ENCODE data around the gene MT1F.
"Not testable (repeated sequence)": the region's sequence is repeated elsewhere in the genome, so short reads cannot be mapped to it uniquely, and the experiment has no call there.

The MT1F gene

DNA sequence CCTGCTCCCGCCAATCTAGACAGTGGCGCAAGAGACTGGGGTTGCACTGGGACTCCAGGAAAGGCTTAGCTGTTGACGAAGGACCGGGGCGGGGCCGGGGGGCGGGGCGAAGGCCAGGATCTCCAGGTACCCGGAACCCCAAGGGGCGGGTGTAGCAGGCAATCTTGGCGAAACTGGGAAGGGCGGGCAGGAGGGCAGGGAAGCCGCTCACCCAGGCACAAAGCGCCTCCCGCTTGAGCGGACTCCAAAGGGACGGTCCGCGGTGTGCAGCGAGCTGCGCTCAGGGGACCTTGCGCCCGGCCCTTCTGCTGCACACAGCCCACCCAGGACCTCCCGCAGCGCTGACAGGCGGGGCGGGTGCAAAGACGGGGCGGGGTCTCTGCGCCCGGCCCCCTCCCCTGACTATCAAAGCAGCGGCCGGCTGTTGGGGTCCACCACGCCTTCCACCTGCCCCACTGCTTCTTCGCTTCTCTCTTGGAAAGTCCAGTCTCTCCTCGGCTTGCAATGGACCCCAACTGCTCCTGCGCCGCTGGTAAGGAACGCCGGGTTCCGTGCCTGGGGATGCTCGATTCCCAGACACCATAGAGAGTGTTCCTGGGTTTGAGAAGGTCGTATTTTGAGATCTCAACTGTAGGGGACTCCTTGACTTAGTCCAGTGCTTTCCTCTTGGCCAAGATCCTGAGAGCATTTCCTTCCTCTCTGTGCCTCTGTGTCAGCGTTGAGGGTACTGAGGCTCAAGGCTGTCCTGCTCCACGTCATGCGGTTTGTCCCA lies at the start of gene MT1F:
Gene MT1F, plus strand, starts transcription at position 405 of the 772 bp plus-strand sequence. Its CDS starts 100 bp downstream, at position 505.
- peak; percentile 60 for DNase-seq

DNA sequence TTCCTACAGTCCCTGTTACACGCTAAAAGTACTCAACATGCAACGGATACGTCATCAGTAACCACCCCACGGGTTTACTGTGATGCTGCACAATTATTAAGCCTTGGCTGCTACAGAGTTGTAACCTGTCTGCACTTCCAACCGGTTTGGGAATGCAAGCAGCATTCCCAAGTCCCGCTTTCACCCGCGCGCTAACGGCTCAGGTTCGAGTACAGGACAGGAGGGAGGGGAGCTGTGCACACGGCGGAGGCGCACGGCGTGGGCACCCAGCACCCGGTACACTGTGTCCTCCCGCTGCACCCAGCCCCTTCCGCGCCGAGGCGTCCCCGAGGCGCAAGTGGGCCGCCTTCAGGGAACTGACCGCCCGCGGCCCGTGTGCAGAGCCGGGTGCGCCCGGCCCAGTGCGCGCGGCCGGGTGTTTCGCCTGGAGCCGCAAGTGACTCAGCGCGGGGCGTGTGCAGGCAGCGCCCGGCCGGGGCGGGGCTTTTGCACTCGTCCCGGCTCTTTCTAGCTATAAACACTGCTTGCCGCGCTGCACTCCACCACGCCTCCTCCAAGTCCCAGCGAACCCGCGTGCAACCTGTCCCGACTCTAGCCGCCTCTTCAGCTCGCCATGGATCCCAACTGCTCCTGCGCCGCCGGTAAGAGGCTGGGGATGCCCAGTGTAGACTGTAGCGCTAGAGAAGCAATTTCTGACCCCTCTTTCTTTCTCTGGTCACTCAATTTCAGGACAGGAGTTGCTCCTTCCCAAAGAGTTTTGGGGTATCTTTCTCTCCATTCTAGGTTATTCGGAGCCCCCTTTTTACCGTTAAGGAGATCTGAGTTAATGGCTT lies 49.5 kb upstream of the MT1F start, which contains the start of gene MT2A:
Gene MT2A, plus strand, starts transcription at position 542 of the 833 bp plus-strand sequence. Its CDS starts 72 bp downstream, at position 614.
- peak; percentile 86 for DNase-seq

DNA sequence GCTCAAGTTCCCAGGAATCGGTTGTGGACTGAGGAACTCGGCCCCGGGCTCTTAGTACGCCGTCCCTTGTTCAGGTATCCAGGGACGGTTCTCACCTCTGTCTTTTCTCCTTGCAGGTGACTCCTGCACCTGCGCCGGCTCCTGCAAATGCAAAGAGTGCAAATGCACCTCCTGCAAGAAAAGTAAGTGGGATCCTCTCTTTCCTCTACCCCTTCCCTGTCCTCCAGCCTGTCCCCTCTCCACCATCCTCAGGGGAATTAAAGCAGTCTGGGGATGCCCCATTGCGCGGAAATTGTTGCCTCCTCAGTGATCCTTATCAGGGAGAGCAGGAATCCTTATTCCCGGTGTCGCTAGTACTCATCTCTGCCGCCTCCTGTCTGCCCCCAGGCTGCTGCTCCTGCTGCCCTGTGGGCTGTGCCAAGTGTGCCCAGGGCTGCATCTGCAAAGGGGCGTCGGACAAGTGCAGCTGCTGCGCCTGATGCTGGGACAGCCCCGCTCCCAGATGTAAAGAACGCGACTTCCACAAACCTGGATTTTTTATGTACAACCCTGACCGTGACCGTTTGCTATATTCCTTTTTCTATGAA lies 48.8 kb upstream of the MT1F start:
- DNase-seq, result no peak

DNA sequence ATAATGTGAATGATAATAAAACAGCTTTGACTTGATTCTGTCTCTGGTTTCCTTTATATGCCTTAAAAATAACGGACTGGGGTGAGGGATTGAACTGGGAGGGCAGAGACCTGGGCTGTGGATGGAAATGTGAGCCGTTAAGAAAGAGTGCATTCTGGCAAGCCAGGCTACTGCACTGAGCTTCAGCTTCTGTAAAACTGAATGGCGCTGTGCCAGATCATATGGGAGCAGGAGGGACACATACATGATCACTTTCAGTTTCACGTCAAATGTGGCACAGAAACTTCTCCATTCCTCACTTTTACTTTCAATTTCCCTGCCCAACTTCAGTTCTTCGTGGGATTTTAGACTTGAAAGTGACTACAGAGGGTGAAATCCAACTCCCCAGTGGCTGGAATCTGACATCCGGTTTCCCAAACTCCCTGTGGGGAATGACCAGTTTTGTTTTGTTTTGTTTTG lies 48.3 kb upstream of the MT1F start:
- peak; percentile 64 for DNase-seq

DNA sequence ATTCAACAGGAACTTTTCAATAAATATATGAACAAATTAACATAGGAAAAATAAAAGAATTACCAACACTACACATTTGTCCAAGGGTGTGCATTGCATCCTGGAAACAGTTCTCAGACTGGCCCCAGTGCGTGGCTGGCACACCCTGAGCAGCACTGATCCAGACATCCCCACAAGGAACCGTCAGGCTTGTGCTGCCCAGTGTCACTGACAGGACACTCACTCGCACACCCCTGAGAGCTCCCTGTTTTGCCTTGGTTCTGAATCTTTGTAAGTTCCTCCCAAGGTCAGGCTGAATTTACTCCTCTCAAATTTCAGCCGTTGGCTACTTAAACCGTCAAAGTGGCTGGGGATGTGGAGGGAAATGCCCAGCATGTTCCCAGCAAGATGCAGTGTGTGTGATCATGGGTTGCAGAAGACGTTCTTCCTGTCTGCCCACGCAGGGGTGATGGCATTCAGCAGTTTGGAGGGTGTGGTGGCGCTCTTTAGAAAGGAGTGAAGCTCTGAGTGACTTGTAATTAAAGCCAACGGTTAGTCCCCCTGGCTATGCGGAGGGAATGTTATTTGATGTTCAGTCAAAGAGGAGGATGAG lies 47.6 kb upstream of the MT1F start:
- DNase-seq, result peak; percentile 58

DNA sequence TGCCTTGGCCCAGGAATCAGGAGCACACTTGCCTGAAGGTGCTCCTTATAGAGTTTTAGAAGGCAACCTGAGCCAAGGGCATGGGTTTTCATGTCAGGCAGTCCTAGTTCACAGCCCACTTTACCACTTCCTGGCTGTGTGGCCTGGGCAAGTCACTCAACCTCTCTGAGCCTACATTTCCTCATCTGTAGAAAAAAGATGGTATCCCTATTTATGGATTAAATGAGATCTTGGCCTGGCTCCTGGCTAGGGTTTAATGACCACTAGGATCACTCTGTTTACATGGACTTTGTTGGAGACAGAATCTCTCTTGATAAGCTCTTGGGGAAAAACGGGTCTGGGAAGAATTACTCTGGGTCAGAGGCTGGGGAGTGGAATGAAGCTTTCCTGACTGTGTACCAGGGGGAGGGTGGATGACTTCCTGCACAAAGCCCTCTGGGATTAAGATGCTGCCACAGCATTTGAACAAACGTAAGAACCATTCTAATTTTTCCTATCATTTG lies 47.1 kb upstream of the MT1F start:
- no peak for DNase-seq

DNA sequence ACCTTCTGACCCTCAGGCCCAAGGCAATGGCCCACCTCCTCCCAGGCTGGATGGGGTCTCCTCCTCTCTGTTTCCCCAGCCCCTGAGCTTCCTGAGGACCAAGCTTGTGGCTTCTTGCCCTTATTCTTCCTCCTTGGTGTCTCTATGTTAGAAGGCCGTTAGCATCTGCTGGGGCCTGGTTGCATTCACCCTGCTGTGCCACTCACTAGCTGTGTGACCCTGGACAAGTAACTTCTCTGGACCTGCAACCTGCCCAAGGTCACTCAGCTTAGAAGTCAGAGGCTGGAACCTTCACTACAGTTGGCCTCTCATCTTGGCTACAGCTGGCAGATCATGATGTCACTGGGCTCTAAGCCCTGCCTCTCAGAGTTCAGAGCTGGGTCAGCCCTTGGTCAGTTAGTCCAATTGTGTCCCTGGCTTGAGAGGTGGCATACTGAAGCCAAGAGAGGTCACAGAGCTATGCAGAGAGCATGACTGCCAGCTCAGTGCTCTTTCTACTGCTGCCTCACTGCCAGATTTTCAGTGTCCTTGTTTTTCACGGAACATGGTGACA lies 46.4 kb upstream of the MT1F start:
- DNase-seq, result no peak

DNA sequence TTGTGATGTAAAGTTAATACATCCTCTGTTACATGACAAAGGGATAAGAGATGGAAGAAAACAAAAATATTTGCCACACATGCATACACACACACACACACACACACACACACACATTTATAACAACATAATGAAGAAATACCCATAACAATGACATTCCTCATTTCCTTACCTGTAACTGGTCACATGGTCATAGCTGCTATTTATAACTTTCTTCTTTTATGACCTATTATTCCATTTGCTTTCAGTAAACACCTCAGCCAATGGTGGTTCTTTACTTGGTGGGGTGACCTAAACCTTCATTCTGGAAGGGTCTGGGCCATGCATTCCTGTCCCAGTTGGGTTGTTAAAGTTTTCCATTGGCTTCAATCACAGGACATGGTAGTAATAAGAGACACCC lies 44.1 kb upstream of the MT1F start:
- no peak for DNase-seq

DNA sequence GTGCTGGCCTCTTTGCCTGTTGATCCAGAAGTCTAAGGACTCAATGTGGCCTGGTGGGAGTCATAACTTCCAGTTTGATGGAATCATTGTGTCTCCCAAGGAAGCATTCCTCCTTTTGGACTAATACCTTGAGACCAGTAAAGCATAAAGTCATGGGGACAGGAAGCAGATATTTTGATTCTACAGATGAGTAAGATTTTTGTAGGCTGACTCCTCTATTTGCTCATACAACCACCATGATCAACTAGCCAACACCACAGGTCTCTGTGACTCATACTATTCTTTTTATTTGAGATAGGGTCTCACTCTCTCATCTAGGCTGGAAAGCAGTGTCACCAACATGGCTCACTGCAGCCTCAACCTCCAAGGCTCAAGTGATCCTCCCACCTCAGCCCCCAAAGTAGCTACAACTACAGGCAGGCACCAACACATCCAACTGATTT lies 43.2 kb upstream of the MT1F start:
- no peak for DNase-seq

DNA sequence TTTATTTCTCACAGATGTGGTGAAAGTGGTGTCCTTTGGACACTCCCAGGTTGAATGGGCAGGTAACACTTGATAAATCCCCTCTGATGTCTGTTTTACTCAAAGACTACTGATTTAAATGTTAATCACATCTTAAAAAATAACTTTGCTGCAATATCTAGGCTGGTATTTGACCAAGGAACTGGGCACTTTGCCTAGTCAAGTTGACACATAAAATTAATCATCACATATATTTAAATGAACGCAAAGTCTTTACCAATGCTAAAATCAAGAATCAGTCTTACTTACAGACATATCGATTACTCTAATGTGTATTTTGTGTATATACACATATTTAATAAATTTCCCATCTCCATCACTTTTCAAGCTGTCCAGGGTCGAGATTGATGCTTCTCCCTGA lies 42.4 kb upstream of the MT1F start:
- DNase-seq, result no peak

DNA sequence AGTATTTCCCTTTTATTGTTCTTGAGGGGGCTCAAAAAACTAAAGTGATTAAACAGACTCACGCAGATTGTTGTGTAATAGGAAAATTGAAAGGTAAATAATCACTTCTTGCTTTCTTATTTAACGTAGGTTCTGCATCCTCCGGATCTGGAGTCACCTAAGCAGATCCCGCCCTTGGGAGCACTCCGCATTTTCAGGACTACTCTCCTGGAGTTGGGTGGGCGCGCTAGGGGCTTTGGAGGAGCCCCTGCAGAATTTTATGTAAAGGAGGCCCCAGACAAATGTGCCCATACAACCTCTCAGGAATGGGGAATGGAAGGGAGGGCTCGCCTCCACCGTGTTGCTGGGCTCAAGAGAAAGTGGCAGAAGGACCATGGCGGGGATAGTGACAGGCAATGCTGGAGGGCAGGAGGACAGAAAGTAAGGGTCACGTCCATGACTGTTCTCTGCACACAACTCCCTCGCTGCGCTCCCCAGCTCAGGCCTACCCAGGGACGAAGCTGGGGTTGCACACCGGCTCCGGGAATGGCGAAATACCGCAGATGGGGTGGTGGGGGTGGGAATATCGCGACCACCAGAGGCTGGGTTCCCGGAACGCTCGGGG lies 41.0 kb upstream of the MT1F start:
- no peak for DNase-seq

DNA sequence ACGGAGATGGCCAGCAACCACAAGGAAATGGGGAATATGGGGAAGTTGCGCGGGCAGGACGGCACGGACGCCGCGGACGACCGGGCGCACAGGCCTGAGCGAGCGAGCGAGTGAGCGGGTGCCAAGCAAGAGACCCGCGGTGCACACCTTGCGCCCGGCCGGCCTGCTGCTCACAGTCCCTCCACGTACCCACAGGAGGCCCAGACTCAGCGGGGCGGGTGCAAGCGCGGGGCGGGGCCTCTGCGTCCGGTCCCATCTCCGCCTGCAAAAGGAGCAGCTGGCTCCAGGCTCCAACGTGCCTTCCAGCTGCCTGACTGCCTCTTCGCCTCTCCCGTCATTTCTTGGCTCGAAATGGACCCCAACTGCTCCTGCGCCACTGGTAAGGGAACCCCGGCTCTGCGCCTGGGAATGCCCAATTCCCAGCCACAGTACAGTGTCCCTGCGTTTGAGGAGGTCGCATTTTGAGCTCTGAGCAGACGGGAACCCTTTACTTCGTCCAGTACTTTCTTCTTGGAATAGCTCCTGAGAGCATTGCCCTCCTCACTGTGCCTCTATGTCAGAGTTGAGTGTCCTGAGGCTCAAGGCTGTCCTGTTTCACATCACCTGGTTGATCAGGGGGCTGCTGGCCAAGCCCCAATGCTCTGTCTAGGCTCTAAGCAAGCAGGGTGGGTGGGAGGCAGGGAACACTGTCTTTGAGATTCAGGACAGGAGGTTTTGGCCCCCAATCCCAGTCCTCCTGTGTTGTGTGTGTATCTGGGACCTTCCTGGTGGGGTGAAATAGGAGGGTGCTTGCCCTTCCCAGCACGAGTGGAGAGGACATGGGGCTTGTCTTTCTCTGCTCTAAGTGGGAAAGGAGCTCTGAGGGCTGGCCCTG lies 40.3 kb upstream of the MT1F start:
- DNase-seq, result no peak

DNA sequence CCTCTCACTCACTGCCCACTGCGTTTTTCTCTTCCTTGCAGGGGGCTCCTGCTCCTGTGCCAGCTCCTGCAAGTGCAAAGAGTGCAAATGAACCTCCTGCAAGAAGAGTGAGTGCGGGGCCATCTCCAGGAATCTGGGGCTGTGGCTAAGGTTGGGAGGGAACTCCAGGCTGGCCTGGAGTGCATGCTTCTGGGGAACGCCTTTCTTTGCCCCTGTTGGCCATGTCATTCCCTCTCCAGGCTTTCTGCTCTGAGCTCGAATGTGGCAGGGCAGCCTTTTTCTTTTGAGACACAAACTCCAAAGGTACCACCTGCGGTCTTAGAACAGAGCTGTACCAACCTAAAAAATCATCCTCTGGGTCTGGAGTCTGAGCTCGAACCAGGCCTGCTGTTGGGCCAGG lies 39.6 kb upstream of the MT1F start:
- DNase-seq, result no peak

DNA sequence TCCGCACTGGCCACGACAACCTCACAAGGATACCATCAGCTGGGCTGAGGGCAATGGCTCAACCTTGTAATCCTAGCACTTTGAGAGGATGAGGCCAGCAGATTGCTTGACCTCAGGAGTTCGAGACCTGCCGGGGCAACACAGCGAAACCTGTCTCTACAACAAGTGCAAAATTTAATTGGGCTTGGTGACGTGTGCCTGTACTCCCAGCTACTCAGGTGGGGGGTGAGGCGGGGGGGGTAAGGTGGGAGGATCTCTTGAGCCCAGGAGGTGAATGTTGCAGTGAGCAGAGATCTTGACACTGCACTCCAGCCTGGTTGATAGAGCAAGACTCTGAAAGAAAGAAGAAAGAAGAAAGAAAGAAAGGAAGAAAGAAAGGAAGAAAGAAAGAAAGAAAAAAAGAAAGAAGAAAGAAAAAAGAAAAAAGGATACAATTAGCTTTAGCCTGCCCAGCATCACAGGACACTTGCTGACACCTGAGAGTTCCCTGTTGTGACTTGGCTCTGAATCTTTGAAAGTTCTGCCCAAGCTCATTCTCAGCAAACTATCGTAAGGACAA lies 37.3 kb upstream of the MT1F start:
- no peak for DNase-seq

DNA sequence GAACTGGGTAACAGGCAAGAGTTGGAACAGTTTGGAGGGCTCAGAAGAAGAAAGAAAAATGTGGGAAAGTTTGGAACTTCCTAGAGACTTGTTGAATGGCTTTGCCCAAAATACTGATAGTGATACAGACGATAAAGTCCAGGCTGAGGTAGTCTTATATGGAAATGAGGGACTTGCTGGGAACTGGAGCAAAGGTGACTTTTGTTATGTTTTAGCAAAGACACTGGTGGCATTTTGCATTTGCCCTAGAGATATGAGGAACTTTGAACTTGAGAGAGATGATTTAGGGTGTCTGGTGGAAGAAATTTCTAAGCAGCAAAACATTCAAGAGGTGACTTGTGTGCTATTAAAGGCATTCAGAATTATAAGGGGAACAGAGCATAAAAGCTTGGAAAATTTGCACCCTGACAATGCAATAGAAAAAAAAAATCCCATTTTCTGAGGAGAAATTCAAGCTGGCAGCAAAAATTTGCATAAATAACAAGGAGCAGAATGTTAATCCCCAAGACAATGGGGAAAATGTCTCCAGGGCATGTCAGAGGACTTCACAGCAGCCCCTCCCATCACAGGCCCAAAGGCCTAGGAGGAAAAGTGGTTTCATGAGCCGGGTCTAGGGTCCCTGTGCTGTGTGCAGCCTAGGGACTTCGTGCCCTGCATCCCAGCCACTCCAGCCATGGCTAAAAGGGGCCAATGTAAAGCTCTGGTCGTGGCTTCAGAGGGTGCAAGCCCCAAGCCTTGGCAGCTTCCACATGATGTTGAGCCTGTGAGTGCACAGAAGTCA lies 35.9 kb upstream of the MT1F start:
- DNase-seq, result not testable (repeated sequence)

DNA sequence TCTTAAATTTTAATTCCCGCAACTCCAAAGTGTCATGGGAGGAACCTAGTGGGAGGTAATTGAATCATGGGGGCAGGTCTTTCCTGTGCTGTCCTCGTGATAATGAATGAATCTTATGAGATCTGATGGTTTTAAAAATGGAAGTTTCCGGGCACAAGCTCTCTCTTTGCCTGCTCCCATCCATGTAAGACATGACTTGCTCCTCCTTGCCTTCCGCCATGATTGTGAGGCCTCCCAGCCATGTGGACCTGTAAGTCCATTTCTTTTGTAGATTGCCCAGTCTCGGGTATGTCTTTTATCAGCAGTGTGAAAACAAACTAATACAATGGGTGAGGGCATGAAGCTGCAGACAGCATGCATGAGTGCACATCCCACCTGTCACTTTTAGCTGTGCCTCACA lies 34.6 kb upstream of the MT1F start:
- DNase-seq, result not testable (repeated sequence)

DNA sequence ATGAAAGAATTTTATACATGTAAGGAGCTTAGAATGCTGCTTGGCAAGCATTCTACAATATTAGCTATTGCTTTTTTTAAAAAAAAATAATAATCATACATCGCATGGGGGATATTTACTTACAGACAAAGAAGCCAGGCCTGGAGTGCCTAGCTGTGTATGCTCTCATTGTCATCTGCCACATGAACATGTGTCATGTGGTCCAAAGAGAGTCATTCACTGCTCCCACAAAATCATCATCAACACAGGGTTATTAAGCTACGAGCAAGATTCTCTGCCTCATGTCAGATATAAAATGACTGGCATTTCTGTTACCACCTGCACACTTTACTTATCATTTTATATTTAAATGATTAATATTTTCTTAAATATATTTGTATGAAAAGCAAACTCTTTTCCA lies 34.1 kb upstream of the MT1F start:
- no peak for DNase-seq

DNA sequence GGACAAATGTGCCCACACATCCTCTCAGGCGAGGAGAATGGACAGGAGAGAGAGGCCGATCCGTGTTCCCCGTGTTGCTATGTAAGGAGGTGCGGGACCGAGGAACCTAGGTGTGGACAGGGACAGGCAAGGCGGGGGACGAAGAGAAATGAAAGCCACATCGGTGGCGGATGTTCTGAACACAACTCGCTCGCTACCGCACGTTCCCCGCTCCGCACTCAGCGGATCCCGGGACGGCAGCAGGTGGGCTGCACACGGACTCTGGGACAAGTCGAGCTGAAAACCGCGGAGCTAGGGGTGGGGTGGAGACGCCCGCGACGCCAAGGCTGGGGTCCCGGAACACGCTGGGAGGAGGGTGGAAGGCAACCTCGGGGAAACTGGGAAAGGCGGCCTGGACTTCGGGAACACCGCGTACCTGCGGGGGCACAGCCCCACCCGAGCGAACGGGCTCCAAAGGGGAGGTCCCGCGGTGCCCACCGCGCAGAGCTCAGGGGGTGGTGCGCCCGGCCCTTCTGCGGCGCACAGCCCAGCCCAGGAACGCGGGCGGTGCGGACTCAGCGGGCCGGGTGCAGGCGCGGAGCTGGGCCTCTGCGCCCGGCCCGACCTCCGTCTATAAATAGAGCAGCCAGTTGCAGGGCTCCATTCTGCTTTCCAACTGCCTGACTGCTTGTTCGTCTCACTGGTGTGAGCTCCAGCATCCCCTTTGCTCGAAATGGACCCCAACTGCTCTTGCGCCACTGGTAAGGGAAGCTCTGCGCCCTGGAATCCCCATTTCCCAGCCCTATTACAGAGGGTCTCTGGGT lies 32.4 kb upstream of the MT1F start, which contains the start of gene MT1E:
Gene MT1E, plus strand, starts transcription at position 642 of the 803 bp plus-strand sequence. Its CDS starts 71 bp downstream, at position 713.
- peak; percentile 49 for DNase-seq
